B cell (primary cell): Measurements from ENCODE around the gene LHPP.

Experiments used
- CTCF ChIP-seq: fragments of 200-600 bp; IDR thresholded peaks from one replicate; pipeline ENCODE4 v1.8.0; 2022; ENCODE audit warnings: antibody characterized with exemption, mild to moderate bottlenecking
- EZH2 ChIP-seq: IDR thresholded peaks from 2 replicates; pipeline ENCODE4 v1.6.1; 2012; ENCODE audit warnings: borderline replicate concordance, low read depth, mild to moderate bottlenecking, moderate library complexity, low read length; ENCODE audit not compliant: insufficient read depth, poor library complexity, severe bottlenecking

DNA sequence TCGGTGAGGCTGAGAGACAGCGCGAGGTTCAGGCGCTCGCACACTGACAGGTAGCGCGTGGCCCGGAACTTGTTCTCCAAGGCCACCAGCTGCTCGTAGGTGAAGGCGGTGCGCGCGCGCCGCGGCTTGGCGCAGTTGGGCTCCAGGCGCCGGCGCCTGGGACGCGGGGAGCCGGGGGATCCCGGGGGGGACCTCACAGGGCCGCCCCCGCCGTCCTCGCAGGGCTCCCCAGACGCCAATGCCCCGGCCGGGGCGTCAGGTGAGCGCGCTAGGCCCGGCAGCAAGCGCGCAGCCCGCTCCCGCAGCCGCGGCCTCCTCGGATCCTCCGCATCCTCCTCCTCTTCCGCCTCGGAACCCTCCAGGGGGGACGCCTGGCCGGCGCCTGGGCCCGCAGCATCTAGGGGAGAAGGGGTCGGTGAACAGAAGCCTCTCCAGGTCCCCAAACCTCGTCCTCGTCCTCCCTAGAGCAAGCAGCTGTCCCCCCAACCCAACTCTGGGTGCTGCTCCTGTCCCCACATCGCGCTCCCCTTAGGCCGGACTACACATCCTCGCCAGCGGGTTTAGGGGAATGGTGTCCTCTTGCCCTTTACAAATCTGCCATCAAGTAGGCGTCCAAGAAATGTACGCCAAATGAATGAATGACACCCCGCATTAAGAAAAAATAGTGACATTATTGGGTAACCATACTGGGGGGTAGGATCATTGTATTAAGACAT lies 13.7 kb upstream of the LHPP start:
- no peak for TF ChIP-seq CTCF
- no peak for TF ChIP-seq EZH2
